GM12878 (cell line): ENCODE data around the gene WNT5A. TPM values are rescaled to one million over a fixed set of nuclear protein-coding genes. Genes with fewer than 3 reads are reported as not detected.

Experiments
- ATAC-seq: fragments of 200-7000 bp; cut with Tn5 transposase; 3 replicates; pipeline ENCODE4 v1.9.1; 2020; ENCODE audit warnings: mild to moderate bottlenecking, moderate library complexity
- BruUV-seq: library from RNA; stranded (reverse); fragments of 400-500 nt; replicated peaks from 2 replicates; lab custom pipeline; 2021; lab: Mats Ljungman, UMichigan
- CTCF ChIA-PET: fragments of 300-600 bp; sonication (Branson Sonifier 250); formaldehyde crosslinking; extraction: SDS; loops from one replicate; lab custom pipeline; 2021; ENCODE audit warnings: inconsistent platforms; lab: Yijun Ruan, JAX
- POLR2A ChIA-PET: fragments of 350-600 bp; formaldehyde crosslinking; extraction: SDS; loops from one replicate; lab custom pipeline; 2021; ENCODE audit warnings: inconsistent platforms; lab: Charles Lee
- RAD21 ChIA-PET: fragments of 300-600 bp; sonication (Branson Sonifier 250); formaldehyde crosslinking; loops from one replicate; lab custom pipeline; 2023; ENCODE audit warnings: antibody characterized with exemption; ENCODE audit not compliant: unreplicated experiment; lab: Charles Lee
- SMC1A ChIA-PET: fragments of 300-600 bp; sonication (Branson Sonifier 250); formaldehyde crosslinking; loops from one replicate; lab custom pipeline; 2023; ENCODE audit not compliant: unreplicated experiment, uncharacterized antibody; lab: Charles Lee
- DNase-seq: peaks from one replicate; pipeline ENCODE4 v3.0.0-alpha.2; 2011; ENCODE audit warnings: low read depth, low spot score
- FAIRE-seq: peaks from 3 replicates; lab custom pipeline; 2011; peaks lifted over from hg19 to GRCh38; lab: Jason Lieb, UNC
- H2AFZ ChIP-seq: 2 replicates; pipeline ENCODE4 v1.6.0; 2011; ENCODE audit warnings: low read depth, low read length, control low read depth; ENCODE audit not compliant: control insufficient read depth
- H3K27ac ChIP-seq: 2 replicates; pipeline ENCODE4 v1.5.1; 2011; ENCODE audit warnings: control low read depth; ENCODE audit not compliant: control insufficient read depth, insufficient read depth
- H3K27me3 ChIP-seq, 2 experiments: replicated peaks in 1 of 2; 2 replicates each; pipeline versions ENCODE4 v1.6.0 to v1.6.1; 2011; ENCODE audit warnings: low read length in 1 of 2; ENCODE audit not compliant: control insufficient read depth in 2 of 2, insufficient read depth in 2 of 2
- H3K36me3 ChIP-seq, 2 experiments: 2 replicates each; pipeline ENCODE4 v1.5.1; 2011; ENCODE audit warnings: low read length in 1 of 2; ENCODE audit not compliant: control insufficient read depth in 2 of 2, insufficient read depth in 2 of 2
- H3K4me1 ChIP-seq: 2 replicates; pipeline ENCODE4 v1.6.1; 2011; ENCODE audit warnings: mild to moderate bottlenecking, low read length, moderate library complexity, mixed read lengths; ENCODE audit not compliant: control insufficient read depth, insufficient read depth
- H3K4me2 ChIP-seq: 2 replicates; pipeline ENCODE4 v1.6.0; 2011; ENCODE audit warnings: control low read depth; ENCODE audit not compliant: control insufficient read depth, insufficient read depth
- H3K4me3 ChIP-seq: fragments of 200-600 bp; sonication (generic); 2 replicates; pipeline ENCODE4 v1.5.1; 2016
- H3K79me2 ChIP-seq: 2 replicates; pipeline ENCODE4 v1.6.0; 2011; ENCODE audit warnings: low read length; ENCODE audit not compliant: control insufficient read depth, insufficient read depth
- H3K9ac ChIP-seq: 2 replicates; pipeline ENCODE4 v1.8.0; 2011; ENCODE audit warnings: low read length, control low read depth, mixed read lengths; ENCODE audit not compliant: control insufficient read depth, insufficient read depth
- H3K9me3 ChIP-seq: replicated peaks from 3 replicates; pipeline ENCODE4 v1.5.1; 2011; ENCODE audit warnings: mild to moderate bottlenecking, low read length; ENCODE audit not compliant: control insufficient read depth, insufficient read depth
- H4K20me1 ChIP-seq: 2 replicates; pipeline ENCODE4 v1.6.0; 2011; ENCODE audit not compliant: control insufficient read depth, insufficient read depth
- FOS ChIP-seq: IDR thresholded peaks from 3 replicates; pipeline ENCODE4 v1.6.1; 2011; ENCODE audit warnings: borderline replicate concordance; ENCODE audit not compliant: insufficient read length; ENCODE audit errors: extremely low read depth
- HDAC6 ChIP-seq: fragments of 200-600 bp; sonication (generic); IDR thresholded peaks from one replicate; pipeline ENCODE4 v1.8.0; 2017; ENCODE audit warnings: antibody characterized with exemption; ENCODE audit not compliant: unreplicated experiment
- MEF2A ChIP-seq: IDR thresholded peaks from 2 replicates; pipeline ENCODE4 v1.6.1; 2011; ENCODE audit warnings: low read depth, mild to moderate bottlenecking, low read length, moderate library complexity; ENCODE audit not compliant: insufficient read depth
- NFXL1 ChIP-seq: fragments of 450-650 bp; IDR thresholded peaks from 2 replicates; pipeline ENCODE4 v1.6.1; 2017; ENCODE audit warnings: antibody characterized with exemption, mild to moderate bottlenecking, borderline replicate concordance
- NR2C1 ChIP-seq: fragments of 450-650 bp; IDR thresholded peaks from 2 replicates; pipeline ENCODE4 v1.6.1; 2017; ENCODE audit warnings: antibody characterized with exemption, mild to moderate bottlenecking, moderate library complexity
- RB1 ChIP-seq: fragments of 450-650 bp; formaldehyde crosslinking; IDR thresholded peaks from 2 replicates; pipeline ENCODE4 v1.6.1; 2017; ENCODE audit warnings: mild to moderate bottlenecking, borderline replicate concordance
- RBBP5 ChIP-seq: fragments of 200-600 bp; sonication (generic); conservative IDR thresholded peaks from 2 replicates; pipeline ENCODE4 v1.6.1; 2016
- RFX5 ChIP-seq: IDR thresholded peaks from 2 replicates; pipeline ENCODE4 v1.6.1; 2011; ENCODE audit warnings: low read depth, low read length, improper control_type of control experiment
- SUZ12 ChIP-seq: fragments of 200-600 bp; sonication (generic); IDR thresholded peaks from one replicate; pipeline ENCODE4 v1.6.1; 2018; ENCODE audit warnings: antibody characterized with exemption, mild to moderate bottlenecking; ENCODE audit not compliant: unreplicated experiment
- ZBED1 ChIP-seq: IDR thresholded peaks from 2 replicates; pipeline ENCODE4 v1.6.1; 2016; ENCODE audit warnings: borderline replicate concordance
- ZNF274 ChIP-seq: IDR thresholded peaks from one replicate; pipeline ENCODE4 v1.8.0; 2011; ENCODE audit not compliant: insufficient read length, insufficient read depth
- WGBS: methylation state at CpG from one replicate; pipeline ENCODE4 v1.1.6; 2016; ENCODE audit warnings: low lambda C conversion rate; ENCODE audit not compliant: insufficient replicate concordance, insufficient coverage; ENCODE audit errors: missing lambda C conversion rate; 5-methylcytosine and 5-hydroxymethylcytosine counted together
- in situ Hi-C: fragments of 300-500 bp; cut with MboI; formaldehyde crosslinking; loops from 9 replicates; pipeline ENCODE4 v1.14.3; 2018; ENCODE audit warnings: mixed read lengths
- intact Hi-C: fragments of 100-400 bp; cut with micrococcal nuclease; formaldehyde crosslinking; loops from one replicate; pipeline ENCODE4 v1.14.2; 2022; ENCODE audit not compliant: unreplicated experiment
- polyA plus RNA-seq, 11 experiments: library from polyadenylated mRNA; depleted of rRNA in 4 of 11; unstranded in 6 of 11; stranded (reverse) in 5 of 11; fragments of >200 nt; fragmentation: Nextera tagmentation in 4 of 11; fragmentation: Illumina TruSeq in 1 of 11; extraction: Ambion mirVana in 4 of 11; extraction: Trizol in 1 of 11; gene quantifications; 1 replicate in 1 of 11; 2 replicates in 10 of 11; pipeline versions ENCODE4 v1.2.1 to v1.2.3, GENCODE V29; 2011 to 2016; ENCODE audit warnings: inconsistent platforms in 2 of 11, missing spikeins in 2 of 11, low read depth in 1 of 11
- total RNA-seq, 4 experiments: library from RNA; depleted of rRNA in 3 of 4; stranded (reverse); fragments of >200 nt in 3 of 4; fragmentation: Illumina TruSeq in 1 of 4; extraction: Trizol in 1 of 4; gene quantifications; 2 replicates each; pipeline versions ENCODE4 v1.2.1 to v1.2.3, GENCODE V29; 2013 to 2021
- TF ChIP-seq, protein P1 (sequence below): fragments of 450-650 bp; IDR thresholded peaks from 2 replicates; pipeline ENCODE4 v1.6.1; 2017; ENCODE audit warnings: borderline replicate concordance
- TF ChIP-seq, protein P2 (sequence below): fragments of 450-650 bp; IDR thresholded peaks from 2 replicates; pipeline ENCODE4 v1.6.1; 2017; ENCODE audit warnings: mild to moderate bottlenecking, moderate library complexity

The WNT5A gene
- total and polyA plus RNA-seq, 10 of the 15 experiments (the other 5 are each of a cell fraction or from before 2014, with no cell fraction given), result 0.06 to 2.8 (median 0.39) TPM

DNA sequence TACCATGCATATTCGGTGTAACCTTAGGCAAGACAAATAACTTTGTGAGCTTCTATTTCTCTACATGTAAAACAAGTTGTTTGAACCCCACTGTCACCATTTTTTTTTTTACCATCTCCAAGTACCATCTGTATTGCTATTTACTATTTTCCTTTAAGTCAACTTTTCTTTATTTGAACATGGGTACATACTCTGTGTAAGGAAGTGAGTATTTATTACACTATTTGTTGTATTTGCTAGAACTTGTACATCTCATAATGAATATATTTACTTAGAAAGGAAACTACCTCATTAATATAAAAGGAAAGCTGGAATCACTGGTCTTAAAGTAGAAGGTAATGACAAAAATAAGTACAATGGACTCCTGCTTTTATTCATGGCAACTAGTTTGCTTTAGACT is 69.9 kb downstream of the WNT5A start:
- Histone ChIP-seq H3K27me3 (no peaks in the 10 kb centered on the region; a peak in 1 of 4 replicates), H3K4me2 (no peak overlapping the region), H3K4me1 (no peaks in the 10 kb centered on the region), H2AFZ (no peak overlapping the region), H3K36me3 (no peaks in the 10 kb centered on the region), H3K9me3 (no peaks in the 10 kb centered on the region), H3K4me3 (no peak overlapping the region), H4K20me1 (no peaks in the 10 kb centered on the region), H3K79me2 (no peaks in the 10 kb centered on the region), H3K27ac (no peak overlapping the region), H3K9ac (no peak overlapping the region)
- ChIA-PET CTCF (interaction anchor here (0.6 kb wide), 1 partner anchor 36 kb away, joined by 3 read pairs; no protein-coding TSS in a partner anchor), POLR2A (no interaction called here), SMC1A (no interaction called here), RAD21 (no interaction called here)
- in situ Hi-C loops (no loop called here), intact Hi-C loops (no loop called here)
- DNase-seq, result no peak
- TF ChIP-seq RB1, result no peak
- TF ChIP-seq RFX5, result no peak
- FAIRE-seq, result no peak
- ATAC-seq, result no peak
- 0% methylated on average over 1 of the region's 1 CpG for WGBS
- no TSS peak for BruUV-seq

DNA sequence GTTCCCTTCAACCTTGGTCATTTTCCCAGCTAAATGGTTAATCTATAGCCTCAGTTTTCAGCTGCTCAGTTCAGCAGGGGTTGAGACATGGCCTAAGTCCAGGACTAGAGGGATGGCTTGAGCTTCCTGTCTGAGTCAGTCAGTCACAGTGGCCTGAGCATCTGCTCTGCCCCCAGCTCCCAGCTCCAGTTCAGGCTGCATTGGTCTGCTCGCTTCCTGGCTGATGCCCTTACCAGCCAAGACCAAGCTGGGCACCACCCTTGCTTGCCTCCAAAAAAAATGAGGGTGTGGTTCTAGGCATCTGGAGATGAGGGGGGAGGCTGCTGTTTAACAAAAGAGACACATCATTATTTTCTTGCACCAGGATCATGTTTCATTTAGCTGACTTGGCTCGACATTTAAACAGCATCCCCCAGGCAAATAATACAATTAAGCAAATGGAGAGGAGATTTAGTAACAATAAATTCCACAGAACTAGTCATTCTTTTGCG is 70.7 kb downstream of the WNT5A start:
- 30% methylated on average over 3 of the region's 3 CpGs for WGBS
- Histone ChIP-seq H3K27me3 (no peaks in the 10 kb centered on the region; a peak in 1 of 4 replicates), H3K27ac (no peak overlapping the region), H3K36me3 (no peaks in the 10 kb centered on the region), H3K4me3 (no peak overlapping the region), H4K20me1 (no peaks in the 10 kb centered on the region), H3K4me1 (no peaks in the 10 kb centered on the region), H3K4me2 (no peak overlapping the region), H3K79me2 (no peaks in the 10 kb centered on the region), H3K9me3 (no peaks in the 10 kb centered on the region), H3K9ac (no peak overlapping the region), H2AFZ (no peak overlapping the region)
- SMC1A ChIA-PET, result no interaction called here
- in situ Hi-C loops, result no loop called here
- POLR2A ChIA-PET, result no interaction called here
- no peak for ATAC-seq
- BruUV-seq, result no TSS peak
- no peak for FAIRE-seq
- intact Hi-C loops, result no loop called here
- RAD21 ChIA-PET, result no interaction called here
- CTCF ChIA-PET, result interaction anchor here (0.6 kb wide), 1 partner anchor 37 kb away, joined by 3 read pairs; no protein-coding TSS in a partner anchor
- no peak for DNase-seq
- no peak for TF ChIP-seq MEF2A
- no peak for TF ChIP-seq SUZ12
- TF ChIP-seq, protein P1, sequence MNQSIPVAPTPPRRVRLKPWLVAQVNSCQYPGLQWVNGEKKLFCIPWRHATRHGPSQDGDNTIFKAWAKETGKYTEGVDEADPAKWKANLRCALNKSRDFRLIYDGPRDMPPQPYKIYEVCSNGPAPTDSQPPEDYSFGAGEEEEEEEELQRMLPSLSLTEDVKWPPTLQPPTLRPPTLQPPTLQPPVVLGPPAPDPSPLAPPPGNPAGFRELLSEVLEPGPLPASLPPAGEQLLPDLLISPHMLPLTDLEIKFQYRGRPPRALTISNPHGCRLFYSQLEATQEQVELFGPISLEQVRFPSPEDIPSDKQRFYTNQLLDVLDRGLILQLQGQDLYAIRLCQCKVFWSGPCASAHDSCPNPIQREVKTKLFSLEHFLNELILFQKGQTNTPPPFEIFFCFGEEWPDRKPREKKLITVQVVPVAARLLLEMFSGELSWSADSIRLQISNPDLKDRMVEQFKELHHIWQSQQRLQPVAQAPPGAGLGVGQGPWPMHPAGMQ, result no peak
- TF ChIP-seq HDAC6, result no peak
- TF ChIP-seq ZNF274, result no peak
- TF ChIP-seq ZBED1, result no peak
- no peak for TF ChIP-seq FOS
- no peak for TF ChIP-seq NR2C1
- TF ChIP-seq NFXL1, result no peak
- TF ChIP-seq, protein P2, sequence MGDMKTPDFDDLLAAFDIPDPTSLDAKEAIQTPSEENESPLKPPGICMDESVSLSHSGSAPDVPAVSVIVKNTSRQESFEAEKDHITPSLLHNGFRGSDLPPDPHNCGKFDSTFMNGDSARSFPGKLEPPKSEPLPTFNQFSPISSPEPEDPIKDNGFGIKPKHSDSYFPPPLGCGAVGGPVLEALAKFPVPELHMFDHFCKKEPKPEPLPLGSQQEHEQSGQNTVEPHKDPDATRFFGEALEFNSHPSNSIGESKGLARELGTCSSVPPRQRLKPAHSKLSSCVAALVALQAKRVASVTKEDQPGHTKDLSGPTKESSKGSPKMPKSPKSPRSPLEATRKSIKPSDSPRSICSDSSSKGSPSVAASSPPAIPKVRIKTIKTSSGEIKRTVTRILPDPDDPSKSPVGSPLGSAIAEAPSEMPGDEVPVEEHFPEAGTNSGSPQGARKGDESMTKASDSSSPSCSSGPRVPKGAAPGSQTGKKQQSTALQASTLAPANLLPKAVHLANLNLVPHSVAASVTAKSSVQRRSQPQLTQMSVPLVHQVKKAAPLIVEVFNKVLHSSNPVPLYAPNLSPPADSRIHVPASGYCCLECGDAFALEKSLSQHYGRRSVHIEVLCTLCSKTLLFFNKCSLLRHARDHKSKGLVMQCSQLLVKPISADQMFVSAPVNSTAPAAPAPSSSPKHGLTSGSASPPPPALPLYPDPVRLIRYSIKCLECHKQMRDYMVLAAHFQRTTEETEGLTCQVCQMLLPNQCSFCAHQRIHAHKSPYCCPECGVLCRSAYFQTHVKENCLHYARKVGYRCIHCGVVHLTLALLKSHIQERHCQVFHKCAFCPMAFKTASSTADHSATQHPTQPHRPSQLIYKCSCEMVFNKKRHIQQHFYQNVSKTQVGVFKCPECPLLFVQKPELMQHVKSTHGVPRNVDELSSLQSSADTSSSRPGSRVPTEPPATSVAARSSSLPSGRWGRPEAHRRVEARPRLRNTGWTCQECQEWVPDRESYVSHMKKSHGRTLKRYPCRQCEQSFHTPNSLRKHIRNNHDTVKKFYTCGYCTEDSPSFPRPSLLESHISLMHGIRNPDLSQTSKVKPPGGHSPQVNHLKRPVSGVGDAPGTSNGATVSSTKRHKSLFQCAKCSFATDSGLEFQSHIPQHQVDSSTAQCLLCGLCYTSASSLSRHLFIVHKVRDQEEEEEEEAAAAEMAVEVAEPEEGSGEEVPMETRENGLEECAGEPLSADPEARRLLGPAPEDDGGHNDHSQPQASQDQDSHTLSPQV, result no peak
- no peak for TF ChIP-seq RBBP5
